NT2/D1 (cell line): ENCODE data around the gene KSR1.

Experiments
- SUZ12 ChIP-seq: IDR thresholded peaks from 2 replicates; pipeline ENCODE4 v1.6.1; 2011; ENCODE audit not compliant: insufficient read length, insufficient read depth; ENCODE audit errors: extremely low read depth
- YY1 ChIP-seq: IDR thresholded peaks from 2 replicates; pipeline ENCODE4 v1.6.1; 2011; ENCODE audit not compliant: insufficient read length, insufficient read depth
- ZNF274 ChIP-seq: IDR thresholded peaks from 2 replicates; pipeline ENCODE4 v1.6.1; 2011; ENCODE audit warnings: mild to moderate bottlenecking, low read depth, low read length

DNA sequence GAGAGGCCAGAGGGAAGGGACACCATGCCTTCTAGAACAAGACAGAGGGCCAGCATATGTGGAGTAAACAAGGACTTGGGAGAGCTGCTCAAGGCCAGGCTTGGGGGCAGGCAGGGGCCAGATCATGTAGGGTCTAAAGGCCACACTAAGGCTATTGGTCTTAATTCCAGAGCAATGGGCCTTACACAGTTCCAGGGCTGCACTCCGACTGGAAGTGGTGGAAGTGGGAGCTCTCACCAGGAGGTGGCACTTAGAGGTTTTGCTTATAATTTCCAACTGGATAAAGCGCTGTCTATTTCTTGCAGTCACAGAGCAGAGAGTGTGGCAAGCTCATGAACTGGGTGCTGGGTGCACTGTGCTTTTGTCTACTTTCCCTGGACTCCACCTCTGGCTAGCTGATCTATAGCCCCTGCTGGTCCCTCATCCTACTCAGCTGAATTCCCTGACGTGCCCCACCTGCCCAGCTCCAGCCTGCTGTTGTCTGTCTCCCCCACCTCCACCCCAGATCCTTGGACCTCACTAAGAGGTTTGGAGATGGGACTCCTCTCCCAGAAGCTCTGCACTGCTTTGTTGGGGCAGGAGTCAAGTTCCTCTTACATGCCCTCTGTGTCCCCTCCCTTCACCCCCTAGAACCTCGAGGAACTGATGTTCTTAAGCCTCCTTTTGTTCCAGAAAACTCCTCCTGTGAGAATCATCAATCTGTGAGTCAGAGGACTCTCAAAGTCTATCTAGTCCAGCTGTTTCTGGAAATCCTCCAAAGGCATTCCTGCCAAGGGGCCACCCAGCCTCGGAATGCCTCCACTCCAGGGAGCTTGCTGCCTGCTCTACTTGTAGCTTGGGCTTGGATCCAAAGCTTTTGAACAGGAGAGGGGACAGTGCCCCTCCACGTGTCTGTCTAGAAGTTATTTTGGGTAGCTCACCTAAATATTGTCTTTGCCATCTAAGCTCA is 48.1 kb upstream of the KSR1 start:
- no peak for TF ChIP-seq YY1
- no peak for TF ChIP-seq SUZ12
- no peak for TF ChIP-seq ZNF274
